Keratinocyte (primary cell): ENCODE data around the gene MBTD1. TPM values are rescaled to one million over a fixed set of nuclear protein-coding genes. Genes with fewer than 3 reads are reported as not detected.

Experiments
- DNase-seq: peaks from one replicate; pipeline ENCODE4 v3.0.0-alpha.2; 2011; ENCODE audit warnings: low read depth, missing footprints, low spot score
- FAIRE-seq: peaks from 2 replicates; lab custom pipeline; 2011; peaks lifted over from hg19 to GRCh38; lab: Jason Lieb, UNC
- H2AFZ ChIP-seq: 2 replicates; pipeline ENCODE4 v1.6.0; 2012; ENCODE audit warnings: low read length, control low read depth, inconsistent platforms; ENCODE audit not compliant: control insufficient read depth
- H3K27ac ChIP-seq: 2 replicates; pipeline ENCODE4 v1.5.1; 2011; ENCODE audit warnings: low read length; ENCODE audit not compliant: control insufficient read depth, insufficient read depth
- H3K27me3 ChIP-seq: 3 replicates; pipeline ENCODE4 v1.6.0; 2011; ENCODE audit warnings: low read length; ENCODE audit not compliant: control insufficient read depth, insufficient read depth; ENCODE audit errors: extremely low read depth
- H3K36me3 ChIP-seq, 2 experiments: 2 replicates in 1 of 2; 3 replicates in 1 of 2; pipeline ENCODE4 v1.5.1; 2011; ENCODE audit warnings: low read length in 2 of 2, mild to moderate bottlenecking in 1 of 2; ENCODE audit not compliant: control insufficient read depth in 2 of 2, insufficient read depth in 2 of 2; ENCODE audit errors: extremely low read depth in 1 of 2
- H3K4me1 ChIP-seq: 3 replicates; pipeline ENCODE4 v1.5.1; 2011; ENCODE audit warnings: low read length; ENCODE audit not compliant: control insufficient read depth, insufficient read depth; ENCODE audit errors: extremely low read depth
- H3K4me2 ChIP-seq: 3 replicates; pipeline ENCODE4 v1.6.0; 2011; ENCODE audit warnings: low read depth, low read length; ENCODE audit not compliant: control insufficient read depth, insufficient read depth; ENCODE audit errors: extremely low read depth
- H3K4me3 ChIP-seq, 3 experiments: fragments of 200-600 bp in 1 of 3; sonication (generic) in 1 of 3; 2 replicates in 2 of 3; 3 replicates in 1 of 3; pipeline ENCODE4 v1.5.1; 2011 to 2016; ENCODE audit warnings: low read length in 3 of 3, mild to moderate bottlenecking in 3 of 3, control low read depth in 2 of 3, inconsistent platforms in 1 of 3, low read depth in 1 of 3, mixed read lengths in 1 of 3, mixed run types in 1 of 3, moderate library complexity in 1 of 3; ENCODE audit not compliant: control insufficient read depth in 2 of 3, insufficient read depth in 2 of 3; ENCODE audit errors: extremely low read depth in 1 of 3
- H3K79me2 ChIP-seq: 2 replicates; pipeline ENCODE4 v1.6.0; 2012; ENCODE audit warnings: low read length; ENCODE audit not compliant: control insufficient read depth, insufficient read depth
- H3K9ac ChIP-seq: 3 replicates; pipeline ENCODE4 v1.6.0; 2011; ENCODE audit warnings: low read length; ENCODE audit not compliant: control insufficient read depth, insufficient read depth; ENCODE audit errors: extremely low read depth
- H3K9me1 ChIP-seq: 3 replicates; pipeline ENCODE4 v1.6.0; 2011; ENCODE audit warnings: low read length; ENCODE audit not compliant: control insufficient read depth, insufficient read depth; ENCODE audit errors: extremely low read depth
- H3K9me3 ChIP-seq: 2 replicates; pipeline ENCODE4 v1.5.1; 2012; ENCODE audit warnings: low read depth, low read length; ENCODE audit not compliant: control insufficient read depth
- H4K20me1 ChIP-seq: 3 replicates; pipeline ENCODE4 v1.6.0; 2011; ENCODE audit warnings: low read length; ENCODE audit not compliant: control insufficient read depth, insufficient read depth; ENCODE audit errors: extremely low read depth
- CTCF ChIP-seq, 3 experiments: IDR thresholded peaks in 1 of 3; conservative IDR thresholded peaks in 1 of 3; optimal IDR thresholded peaks in 1 of 3; 2 replicates in 2 of 3; 3 replicates in 1 of 3; pipeline versions ENCODE3 to v1.5.1; 2011; ENCODE audit warnings: low read length in 3 of 3, mild to moderate bottlenecking in 3 of 3, moderate library complexity in 2 of 3, control low read depth in 1 of 3, inconsistent platforms in 1 of 3; ENCODE audit not compliant: insufficient read depth in 2 of 3; ENCODE audit errors: extremely low read depth in 1 of 3
- EZH2 ChIP-seq: IDR thresholded peaks from one replicate; pipeline ENCODE4 v1.6.1; 2012; ENCODE audit warnings: inconsistent platforms, mild to moderate bottlenecking, low read length, moderate library complexity
- dilution Hi-C: fragments of 300-500 bp; cut with MboI; formaldehyde crosslinking; loops from one replicate; pipeline ENCODE4 v1.7.0; 2020; ENCODE audit warnings: low sequenced_read_pairs; ENCODE audit not compliant: extremely low pct_ligation_motif_present
- polyA plus RNA-seq, 5 experiments: library from polyadenylated mRNA; depleted of rRNA in 3 of 5; stranded (reverse) in 3 of 5; stranded (forward) in 1 of 5; unstranded in 1 of 5; fragments of >200 nt; gene quantifications; 1 replicate in 1 of 5; 2 replicates in 3 of 5; 3 replicates in 1 of 5; pipeline versions ENCODE4 v1.2.1 to v1.2.3, GENCODE V29; 2011 to 2012; ENCODE audit warnings: missing spikeins in 2 of 5, low read depth in 1 of 5, low replicate concordance in 1 of 5

The MBTD1 gene
- polyA plus RNA-seq, 1 donor (not counting 4 experiments of a cell fraction or from before 2014, with no cell fraction given) = 7.0 TPM

GRCh38 chr17:51251010-51251409, 8.8 kb downstream of the MBTD1 start:
- no peak for TF ChIP-seq EZH2
- Histone ChIP-seq H4K20me1 (no peaks in the 10 kb centered on the region), H3K4me3 (no peak overlapping the region), H3K4me2 (no peak overlapping the region), H3K4me1 (no peaks in the 10 kb centered on the region), H3K27ac (no peak overlapping the region), H2AFZ (no peak overlapping the region), H3K27me3 (no peaks in the 10 kb centered on the region), H3K9me1 (no peaks in the 10 kb centered on the region), H3K79me2 (peaks cover 20% of the 10 kb centered on the region), H3K9ac (no peak overlapping the region), H3K36me3 (no peaks in the 10 kb centered on the region), H3K9me3 (no peaks in the 10 kb centered on the region)
- DNase-seq (no peak), FAIRE-seq (no peak)
- dilution Hi-C loops = no loop called here

- H3K9ac ChIP-seq = no peak overlapping the region
- peaks cover 14% of the 10 kb centered on the region for H3K79me2 ChIP-seq
- H3K27me3 ChIP-seq = no peaks in the 10 kb centered on the region
- no peak overlapping the region for H2AFZ ChIP-seq
- no peaks in the 10 kb centered on the region for H3K9me1 ChIP-seq
- dilution Hi-C loops = no loop called here
- H3K36me3 ChIP-seq = no peaks in the 10 kb centered on the region
- no peaks in the 10 kb centered on the region for H4K20me1 ChIP-seq
- no peak overlapping the region for H3K4me3 ChIP-seq
- no peak for DNase-seq
- no peak for FAIRE-seq
- TF ChIP-seq CTCF (optimal IDR thresholded peaks at IDR 0.05 in 1 of 3, IDR thresholded peaks at IDR 0.05 in 1 of 3, conservative IDR thresholded peaks at IDR 0.05 in 1 of 3; ENCODE audit: extremely low read depth in 1 of 3, insufficient read depth in 2 of 3, low read length in 3 of 3) = no peak
- no peak for TF ChIP-seq EZH2
- H3K4me2 ChIP-seq = no peak overlapping the region
- H3K4me1 ChIP-seq = no peaks in the 10 kb centered on the region
- H3K27ac ChIP-seq = no peak overlapping the region
- no peaks in the 10 kb centered on the region for H3K9me3 ChIP-seq
Observed at GRCh38 chr17:51250314-51250840, 9.5 kb downstream of the MBTD1 start.

- no peaks in the 10 kb centered on the region for H3K9me1 ChIP-seq
- TF ChIP-seq EZH2 (no peak), CTCF (optimal IDR thresholded peaks at IDR 0.05 in 1 of 3, IDR thresholded peaks at IDR 0.05 in 1 of 3, conservative IDR thresholded peaks at IDR 0.05 in 1 of 3; ENCODE audit: extremely low read depth in 1 of 3, insufficient read depth in 2 of 3, low read length in 3 of 3) (no peak)
- DNase-seq (no peak), FAIRE-seq (no peak)
- H3K27me3 ChIP-seq = no peaks in the 10 kb centered on the region
- H2AFZ ChIP-seq = no peak overlapping the region
- peaks cover 2% of the 10 kb centered on the region for H3K79me2 ChIP-seq
- no peak overlapping the region for H3K4me2 ChIP-seq
- no peaks in the 10 kb centered on the region for H4K20me1 ChIP-seq
- no peak overlapping the region for H3K27ac ChIP-seq
- H3K9ac ChIP-seq = no peak overlapping the region
- no peaks in the 10 kb centered on the region for H3K36me3 ChIP-seq
- no peak overlapping the region for H3K4me3 ChIP-seq
- dilution Hi-C loops = no loop called here
- no peaks in the 10 kb centered on the region for H3K9me3 ChIP-seq
- no peaks in the 10 kb centered on the region for H3K4me1 ChIP-seq
Observed at GRCh38 chr17:51245535-51245934, 14.3 kb downstream of the MBTD1 start.
